Upper lobe of left lung (tissue), 6 donors: Measurements from ENCODE around the gene PYROXD2. TPM values are rescaled to one million over a fixed set of nuclear protein-coding genes. Genes with fewer than 3 reads are reported as not detected.
A peak's percentile ranks its signal among the peaks of the same experiment; 100 is the strongest.

ENCODE experiments used
- ATAC-seq, 2 donors: fragments of 200-7000 bp; cut with Tn5 transposase; one replicate each; pipeline ENCODE4 v1.9.1; 2022; ENCODE audit warnings: mild to moderate bottlenecking in 2 of 2, moderate library complexity in 2 of 2; ENCODE audit not compliant: low FRiP score in 2 of 2
- DNase-seq, 2 donors: peaks; one replicate each; pipeline ENCODE4 v3.0.0-alpha.2; 2019 to 2020
- H3K27ac ChIP-seq, 4 donors: fragments of 200-600 bp; sonication (generic); one replicate each; pipeline ENCODE4 v1.5.1; 2016 to 2019
- H3K27me3 ChIP-seq, 4 donors: fragments of 200-600 bp; sonication (generic); one replicate each; pipeline ENCODE4 v1.5.1; 2017 to 2019
- H3K36me3 ChIP-seq, 4 donors: fragments of 200-600 bp; sonication (generic); one replicate each; pipeline ENCODE4 v1.5.1; 2016 to 2019
- H3K4me1 ChIP-seq, 4 donors: fragments of 200-600 bp; sonication (generic); one replicate each; pipeline ENCODE4 v1.5.1; 2018 to 2019
- H3K4me3 ChIP-seq, 4 donors: fragments of 200-600 bp; sonication (generic); one replicate each; pipeline ENCODE4 v1.5.1; 2017 to 2019; ENCODE audit warnings: mild to moderate bottlenecking in 2 of 4, moderate library complexity in 1 of 4
- H3K9me3 ChIP-seq, 4 donors: fragments of 200-600 bp; sonication (generic); one replicate each; pipeline ENCODE4 v1.5.1; 2018 to 2019
- CTCF ChIP-seq, 6 experiments: fragments of 450-650 bp in 4 of 6; fragments of 200-600 bp in 2 of 6; sonication (generic) in 2 of 6; IDR thresholded peaks; one replicate each; pipeline ENCODE4 v1.5.1; 2016 to 2019; ENCODE audit warnings: antibody characterized with exemption in 6 of 6
- EP300 ChIP-seq, 4 donors: sonication (generic); formaldehyde crosslinking; IDR thresholded peaks; one replicate each; pipeline ENCODE4 v1.5.1; 2017; ENCODE audit warnings: antibody characterized with exemption in 4 of 4, control low read depth in 2 of 4
- POLR2A ChIP-seq, 4 donors: fragments of 450-650 bp; IDR thresholded peaks; one replicate each; pipeline ENCODE4 v1.5.1; 2016 to 2017; ENCODE audit warnings: antibody characterized with exemption in 4 of 4, mild to moderate bottlenecking in 2 of 4
- POLR2AphosphoS5 ChIP-seq, 2 donors: sonication (generic); formaldehyde crosslinking; IDR thresholded peaks; one replicate each; pipeline ENCODE4 v1.5.1; 2017; ENCODE audit warnings: antibody characterized with exemption in 2 of 2
- WGBS, 2 donors: methylation state at CpG; one replicate each; pipeline ENCODE4 v1.1.5; 2017 to 2018; 5-methylcytosine and 5-hydroxymethylcytosine counted together
- total RNA-seq, 6 donors: library from RNA; depleted of rRNA in 4 of 6; stranded (reverse); fragments of >200 nt in 4 of 6; gene quantifications; one replicate each; pipeline versions ENCODE4 v1.1.0 to v1.2.1, GENCODE V29; 2016 to 2021
- donor health status: DM: no; HTN: no; CAD: no; lungs with moderate emphysema.
- donor health status: DM: no; HTN: yes; CAD: no; lungs with severe emphysema.

PYROXD2 gene
- total RNA-seq, 6 donors from 2014 or later: 6.5 to 29.3 (median 9.3) TPM

- H3K27ac ChIP-seq: peak overlapping the region in 2 of 4 donors; percentile 13 to 35
- peak in 1 of 2 donors; percentile 41 for DNase-seq
Measured at GRCh38 chr10:98460837-98461499, 46.0 kb upstream of the PYROXD2 start.

GRCh38 chr10:98458809-98459784, 44.1 kb upstream of the PYROXD2 start:
- TF ChIP-seq POLR2A (IDR thresholded peaks at IDR 0.05): no peak
- no peak for TF ChIP-seq EP300 (IDR thresholded peaks at IDR 0.05)
- TF ChIP-seq CTCF (IDR thresholded peaks at IDR 0.05): no peak
- TF ChIP-seq POLR2AphosphoS5 (IDR thresholded peaks at IDR 0.05): no peak
- Histone ChIP-seq H3K9me3 (no peaks in the 10 kb centered on the region), H3K27me3 (no peaks in the 10 kb centered on the region), H3K36me3 (no peaks in the 10 kb centered on the region), H3K4me1 (peaks cover 0 to 6% (median 0%) of the 10 kb centered on the region in 4 donors), H3K27ac (no peak overlapping the region), H3K4me3 (no peak overlapping the region)
- ATAC-seq (no peak), DNase-seq (peak in 1 of 2 donors; percentile 59)
- WGBS, 2 donors: 81 to 89% methylated on average over 13 to 15 of the region's 15 CpGs

More at GRCh38 chr10:98460837-98461499, 46.0 kb upstream of the PYROXD2 start:
- H3K36me3 ChIP-seq: no peaks in the 10 kb centered on the region
- TF ChIP-seq POLR2AphosphoS5 (IDR thresholded peaks at IDR 0.05): peak; percentile 21 to 71
- no peak for TF ChIP-seq CTCF (IDR thresholded peaks at IDR 0.05)
- peak in 1 of 4 donors; percentile 29 for TF ChIP-seq EP300 (IDR thresholded peaks at IDR 0.05)
- no peaks in the 10 kb centered on the region for H3K9me3 ChIP-seq
- WGBS, 2 donors: 77 to 83% methylated on average over 3 of the region's 3 CpGs
- no peak overlapping the region for H3K4me3 ChIP-seq
- H3K4me1 ChIP-seq: peaks cover 0 to 6% (median 0%) of the 10 kb centered on the region in 4 donors
- ATAC-seq: peak; percentile 65 to 90
- H3K27me3 ChIP-seq: no peaks in the 10 kb centered on the region

- 34 to 53% methylated on average over 8 of the region's 8 CpGs for WGBS, 2 donors
- Histone ChIP-seq H3K27me3 (no peaks in the 10 kb centered on the region), H3K9me3 (no peaks in the 10 kb centered on the region), H3K36me3 (no peaks in the 10 kb centered on the region), H3K4me1 (peaks cover 0 to 6% (median 0%) of the 10 kb centered on the region in 4 donors), H3K4me3 (no peak overlapping the region), H3K27ac (no peak overlapping the region)
- TF ChIP-seq CTCF (IDR thresholded peaks at IDR 0.05) (no peak), POLR2AphosphoS5 (IDR thresholded peaks at IDR 0.05) (no peak), POLR2A (IDR thresholded peaks at IDR 0.05) (no peak), EP300 (IDR thresholded peaks at IDR 0.05) (no peak)
- DNase-seq (no peak), ATAC-seq (no peak)
Measured at GRCh38 chr10:98457721-98458120, 42.7 kb upstream of the PYROXD2 start.

- Histone ChIP-seq H3K27ac (no peak overlapping the region), H3K4me1 (peaks cover 0 to 6% (median 0%) of the 10 kb centered on the region in 4 donors), H3K36me3 (no peaks in the 10 kb centered on the region), H3K9me3 (no peaks in the 10 kb centered on the region), H3K27me3 (no peaks in the 10 kb centered on the region), H3K4me3 (no peak overlapping the region)
- DNase-seq (no peak), ATAC-seq (no peak)
- WGBS, 2 donors: 72 to 76% methylated on average over 12 of the region's 12 CpGs
- no peak for TF ChIP-seq EP300 (IDR thresholded peaks at IDR 0.05)
- TF ChIP-seq POLR2A (IDR thresholded peaks at IDR 0.05): no peak
- TF ChIP-seq CTCF (IDR thresholded peaks at IDR 0.05): no peak
Measured at GRCh38 chr10:98456686-98457482, 41.9 kb upstream of the PYROXD2 start.
